Mesenchymal stem cell (in vitro differentiated cells and primary cell): ENCODE measurements around the gene KCNH6.
A peak's percentile ranks its signal among the peaks of the same experiment; 100 is the strongest.

Experiments
- DNase-seq: peaks from one replicate; pipeline ENCODE4 v3.0.0-alpha.2; 2013
- H2AFZ ChIP-seq: one replicate; pipeline ENCODE4 v1.6.1; 2013; ENCODE audit warnings: low read depth, mild to moderate bottlenecking, control low read depth, inconsistent platforms, low read length, moderate library complexity
- H2AK5ac ChIP-seq: 2 replicates; pipeline ENCODE4 v1.6.1; 2013; ENCODE audit warnings: low read length, moderate library complexity, mild to moderate bottlenecking, inconsistent platforms; ENCODE audit not compliant: severe bottlenecking
- H2BK120ac ChIP-seq: one replicate; pipeline ENCODE4 v1.6.1; 2013; ENCODE audit warnings: low read depth, mild to moderate bottlenecking, inconsistent platforms, low read length, moderate library complexity
- H2BK12ac ChIP-seq, 2 experiments: one replicate each; pipeline ENCODE4 v1.6.1; 2013; ENCODE audit warnings: inconsistent platforms in 2 of 2, low read length in 2 of 2, mild to moderate bottlenecking in 2 of 2, moderate library complexity in 2 of 2, control low read depth in 1 of 2
- H2BK15ac ChIP-seq: one replicate; pipeline ENCODE4 v1.6.1; 2013; ENCODE audit warnings: mild to moderate bottlenecking, low read depth, inconsistent platforms; ENCODE audit not compliant: poor library complexity, severe bottlenecking
- H2BK5ac ChIP-seq: 2 replicates; pipeline ENCODE4 v1.6.1; 2013; ENCODE audit warnings: low read depth, mild to moderate bottlenecking, low read length, control low read depth, inconsistent platforms; ENCODE audit not compliant: poor library complexity, severe bottlenecking
- H3K14ac ChIP-seq, 2 experiments: one replicate each; pipeline ENCODE4 v1.6.1; 2013; ENCODE audit warnings: inconsistent platforms in 2 of 2, low read length in 2 of 2, control low read depth in 1 of 2, mild to moderate bottlenecking in 1 of 2, moderate library complexity in 1 of 2
- H3K18ac ChIP-seq, 2 experiments: one replicate each; pipeline ENCODE4 v1.6.1; 2013; ENCODE audit warnings: inconsistent platforms in 2 of 2, low read length in 2 of 2, control low read depth in 1 of 2, low read depth in 1 of 2, mild to moderate bottlenecking in 1 of 2
- H3K23ac ChIP-seq, 2 experiments: one replicate each; pipeline ENCODE4 v1.6.1; 2013; ENCODE audit warnings: inconsistent platforms in 2 of 2, low read length in 2 of 2, mild to moderate bottlenecking in 2 of 2, moderate library complexity in 2 of 2, control low read depth in 1 of 2
- H3K27ac ChIP-seq: 2 replicates; pipeline ENCODE4 v1.5.1; 2013; ENCODE audit warnings: mild to moderate bottlenecking, moderate library complexity, low read length, control low read depth, inconsistent platforms; ENCODE audit not compliant: poor library complexity, severe bottlenecking
- H3K27me3 ChIP-seq, 2 experiments: 2 replicates each; pipeline versions ENCODE4 v1.6.1 to v1.7.0; 2013; ENCODE audit warnings: low read length in 2 of 2, mild to moderate bottlenecking in 2 of 2, moderate library complexity in 2 of 2, control low read depth in 1 of 2, inconsistent platforms in 1 of 2; ENCODE audit not compliant: control insufficient read depth in 1 of 2, insufficient read depth in 1 of 2
- H3K36me3 ChIP-seq, 2 experiments: 2 replicates each; pipeline versions ENCODE4 v1.6.1 to v1.7.0; 2013; ENCODE audit warnings: low read length in 2 of 2, control low read depth in 1 of 2, inconsistent platforms in 1 of 2, low read depth in 1 of 2, mild to moderate bottlenecking in 1 of 2; ENCODE audit not compliant: insufficient read depth in 2 of 2, control insufficient read depth in 1 of 2
- H3K4ac ChIP-seq, 2 experiments: one replicate each; pipeline ENCODE4 v1.6.1; 2013; ENCODE audit warnings: inconsistent platforms in 2 of 2, low read length in 2 of 2, mild to moderate bottlenecking in 2 of 2, moderate library complexity in 2 of 2, control low read depth in 1 of 2, low read depth in 1 of 2
- H3K4me1 ChIP-seq: 2 replicates; pipeline ENCODE4 v1.6.1; 2013; ENCODE audit warnings: low read depth, low read length, control low read depth; ENCODE audit not compliant: control insufficient read depth, insufficient read depth
- H3K4me2 ChIP-seq: 2 replicates; pipeline ENCODE4 v1.6.1; 2013; ENCODE audit warnings: low read length, mild to moderate bottlenecking, inconsistent platforms; ENCODE audit not compliant: poor library complexity, severe bottlenecking
- H3K4me3 ChIP-seq, 2 experiments: 2 replicates each; pipeline versions ENCODE4 v1.5.1 to v1.7.0; 2013; ENCODE audit warnings: low read length in 2 of 2, mild to moderate bottlenecking in 2 of 2, control low read depth in 1 of 2, low read depth in 1 of 2; ENCODE audit not compliant: insufficient read depth in 1 of 2
- H3K79me1 ChIP-seq: replicated peaks from 2 replicates; pipeline ENCODE4 v1.6.1; 2013; ENCODE audit warnings: mild to moderate bottlenecking, control low read depth, low read length, inconsistent platforms; ENCODE audit not compliant: poor library complexity, severe bottlenecking
- H3K9ac ChIP-seq: 2 replicates; pipeline ENCODE4 v1.7.0; 2013; ENCODE audit warnings: mild to moderate bottlenecking, low read length, moderate library complexity
- H3K9me3 ChIP-seq: 2 replicates; pipeline ENCODE4 v1.7.0; 2013; ENCODE audit warnings: mild to moderate bottlenecking, low read length; ENCODE audit not compliant: control insufficient read depth
- H4K8ac ChIP-seq: one replicate; pipeline ENCODE4 v1.6.1; 2013; ENCODE audit warnings: inconsistent platforms, mild to moderate bottlenecking, low read length, moderate library complexity
- H4K91ac ChIP-seq: one replicate; pipeline ENCODE4 v1.6.1; 2013; ENCODE audit warnings: mild to moderate bottlenecking, low read length, inconsistent platforms
- WGBS: methylation state at CpG from one replicate; pipeline ENCODE4 v1.1.7; 2013; ENCODE audit warnings: mixed read lengths; 5-methylcytosine and 5-hydroxymethylcytosine counted together

Gene KCNH6

DNA sequence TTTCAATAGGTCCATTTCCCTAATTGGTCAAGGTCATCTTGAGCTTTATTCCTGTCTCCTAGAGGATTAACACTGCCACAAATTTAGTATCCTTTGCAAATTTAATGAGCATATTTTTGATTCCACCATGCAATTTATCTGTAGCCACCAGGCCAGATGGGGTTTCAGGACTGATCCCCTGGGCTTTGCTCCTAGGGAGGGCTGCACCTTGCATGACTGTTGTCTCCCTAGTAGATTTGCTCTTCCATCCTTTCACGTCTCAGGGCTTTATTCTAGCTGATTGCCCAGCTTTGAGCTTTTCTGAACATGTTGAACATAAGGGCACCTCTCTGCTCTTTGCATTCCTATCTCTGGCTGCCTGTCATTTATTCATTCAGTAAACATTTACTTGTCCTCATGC lies 7.7 kb upstream of the KCNH6 start:
- no peak overlapping the region for H3K4ac ChIP-seq
- H3K9ac ChIP-seq: no peak overlapping the region
- H2BK12ac ChIP-seq: no peak overlapping the region
- H4K91ac ChIP-seq: no peak overlapping the region
- H3K4me3 ChIP-seq: no peak overlapping the region
- H3K9me3 ChIP-seq: no peaks in the 10 kb centered on the region
- H3K4me1 ChIP-seq: peaks cover 11% of the 10 kb centered on the region
- H2BK120ac ChIP-seq: no peak overlapping the region
- no peak for DNase-seq
- no peak overlapping the region for H3K27ac ChIP-seq
- H3K23ac ChIP-seq: no peak overlapping the region
- H3K27me3 ChIP-seq: peaks cover 42 to 49% of the 10 kb centered on the region in 2 experiments
- H3K18ac ChIP-seq: no peak overlapping the region
- no peak overlapping the region for H2AK5ac ChIP-seq
- no peaks in the 10 kb centered on the region for H3K79me1 ChIP-seq
- 72% methylated on average over 1 of the region's 1 CpG for WGBS
- no peak overlapping the region for H2AFZ ChIP-seq
- H3K4me2 ChIP-seq: no peak overlapping the region
- no peaks in the 10 kb centered on the region for H3K36me3 ChIP-seq
- no peak overlapping the region for H2BK5ac ChIP-seq
- H2BK15ac ChIP-seq: no peak overlapping the region
- no peak overlapping the region for H4K8ac ChIP-seq
- H3K14ac ChIP-seq: no peak overlapping the region

DNA sequence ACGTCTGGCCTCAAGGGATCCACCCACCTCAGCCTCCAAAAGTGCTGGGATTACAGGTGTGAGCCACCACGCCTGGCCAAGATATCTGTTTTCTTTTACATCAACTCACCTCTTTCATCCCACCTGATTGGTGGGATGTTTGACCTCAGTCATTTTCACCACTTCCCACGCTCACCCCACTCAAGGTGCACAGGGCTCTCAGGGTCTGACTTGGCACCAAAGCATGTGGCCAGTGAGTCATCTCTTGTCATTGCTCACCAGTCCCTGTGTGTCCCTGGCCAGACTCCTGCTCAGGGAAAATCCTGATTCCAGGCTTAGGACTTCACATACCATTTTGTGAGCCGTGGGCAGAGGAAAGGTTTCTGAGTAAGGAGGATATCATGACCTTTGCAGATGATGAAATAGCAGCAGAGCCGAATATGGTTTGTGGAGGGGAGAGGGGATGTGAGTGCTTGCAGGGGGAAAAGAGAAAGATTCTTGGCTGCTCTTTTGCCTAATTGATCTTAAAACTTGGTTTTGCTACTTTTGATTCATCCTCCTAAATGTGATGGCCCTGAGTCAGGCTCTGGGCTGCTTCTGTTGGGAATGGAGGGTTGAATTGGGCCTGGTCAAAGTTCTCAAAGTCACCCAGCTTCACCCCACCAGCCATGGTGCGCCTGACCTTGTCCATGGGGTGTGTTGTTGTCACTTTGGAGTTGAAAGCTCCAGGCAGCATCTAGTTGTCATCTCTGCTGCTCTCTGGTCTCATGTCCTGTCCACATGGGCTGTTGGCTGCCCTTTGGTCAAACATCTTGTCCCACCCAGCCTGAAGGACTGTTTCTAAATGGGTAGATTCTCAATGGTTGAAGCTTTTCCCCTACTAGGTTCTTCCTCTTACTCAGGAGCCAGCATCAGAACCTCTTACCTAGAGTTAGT lies 6.0 kb upstream of the KCNH6 start:
- Histone ChIP-seq H4K91ac (no peak overlapping the region), H3K27me3 (peaks cover 42 to 48% of the 10 kb centered on the region in 2 experiments), H3K4ac (no peak overlapping the region), H2BK15ac (no peak overlapping the region), H3K36me3 (no peaks in the 10 kb centered on the region), H3K4me3 (no peak overlapping the region), H3K14ac (no peak overlapping the region), H3K9me3 (no peaks in the 10 kb centered on the region), H2AK5ac (no peak overlapping the region), H2BK12ac (no peak overlapping the region), H3K79me1 (no peaks in the 10 kb centered on the region), H2BK5ac (no peak overlapping the region), H3K23ac (no peak overlapping the region), H4K8ac (no peak overlapping the region), H3K4me1 (peaks cover 17% of the 10 kb centered on the region), H3K9ac (no peak overlapping the region), H3K4me2 (no peak overlapping the region), H3K18ac (no peak overlapping the region), H2AFZ (no peak overlapping the region), H3K27ac (no peak overlapping the region), H2BK120ac (no peak overlapping the region)
- WGBS: 63% methylated on average over 6 of the region's 6 CpGs
- DNase-seq: peak; percentile 62

DNA sequence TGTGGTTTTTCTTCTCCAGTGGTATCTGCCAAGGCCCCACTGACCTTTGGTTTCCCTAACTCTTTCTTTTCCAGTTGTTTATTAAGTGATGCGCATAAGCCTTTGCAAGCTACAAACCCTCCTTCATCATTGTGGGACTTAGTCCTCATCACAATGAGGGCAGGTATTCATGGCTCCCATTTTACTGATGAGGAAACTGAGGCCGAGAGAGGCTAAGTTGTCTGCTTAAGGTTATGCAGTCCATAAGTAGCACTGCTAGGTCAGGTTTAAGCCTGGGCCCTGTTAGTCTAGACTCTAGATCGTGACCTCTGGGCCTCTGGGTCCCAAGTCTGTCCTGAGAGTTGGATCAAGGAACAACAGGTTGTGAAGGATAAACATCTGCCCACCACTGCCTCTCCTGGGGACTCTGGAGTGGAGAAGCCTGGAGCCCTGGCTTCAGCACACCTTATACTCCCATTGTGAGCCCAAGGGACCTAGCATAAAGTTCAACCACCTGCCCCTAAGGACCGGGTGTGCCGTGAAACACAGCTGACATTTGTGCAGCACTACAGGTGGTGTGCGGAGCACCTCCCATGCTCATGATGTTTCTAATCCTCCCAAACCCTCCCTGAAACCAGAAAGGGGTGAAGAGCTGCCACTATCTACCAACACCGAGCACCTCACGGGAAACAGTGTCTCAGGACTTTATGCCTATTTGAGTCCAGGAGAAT lies 5.2 kb upstream of the KCNH6 start:
- H3K4me2 ChIP-seq: no peak overlapping the region

More for the DNA sequence above, 5.2 kb upstream of the KCNH6 start:
- no peak overlapping the region for H3K14ac ChIP-seq
- H2BK12ac ChIP-seq: no peak overlapping the region
- H3K4me3 ChIP-seq: no peak overlapping the region
- H3K27me3 ChIP-seq: peaks cover 45 to 48% of the 10 kb centered on the region in 2 experiments
- H2AFZ ChIP-seq: no peak overlapping the region
- H2BK120ac ChIP-seq: no peak overlapping the region
- H2BK15ac ChIP-seq: no peak overlapping the region
- WGBS: 76% methylated on average over 8 of the region's 8 CpGs
- H3K36me3 ChIP-seq: no peaks in the 10 kb centered on the region
- H4K91ac ChIP-seq: no peak overlapping the region
- H2BK5ac ChIP-seq: no peak overlapping the region
- H3K27ac ChIP-seq: no peak overlapping the region
- H3K18ac ChIP-seq: no peak overlapping the region
- H2AK5ac ChIP-seq: no peak overlapping the region
- no peaks in the 10 kb centered on the region for H3K79me1 ChIP-seq
- H3K9ac ChIP-seq: no peak overlapping the region
- H3K9me3 ChIP-seq: no peaks in the 10 kb centered on the region
- H4K8ac ChIP-seq: no peak overlapping the region
- H3K4ac ChIP-seq: no peak overlapping the region
- no peak overlapping the region for H3K23ac ChIP-seq
- DNase-seq: no peak
- H3K4me1 ChIP-seq: peaks cover 18% of the 10 kb centered on the region
